HL-60 (cell line): Measurements from ENCODE around the gene ASPSCR1.

Experiments
- GABPA ChIP-seq: IDR thresholded peaks from 2 replicates; pipeline ENCODE4 v1.6.1; 2012; ENCODE audit warnings: low read depth
- POLR2AphosphoS5 ChIP-seq: IDR thresholded peaks from 2 replicates; pipeline ENCODE4 v1.6.1; 2012; ENCODE audit warnings: low read depth
- TF ChIP-seq, protein P1 (sequence below): IDR thresholded peaks from one replicate; pipeline ENCODE4 v1.5.1; 2011; ENCODE audit warnings: low read length, control low read depth, inconsistent platforms; ENCODE audit not compliant: insufficient read depth

DNA sequence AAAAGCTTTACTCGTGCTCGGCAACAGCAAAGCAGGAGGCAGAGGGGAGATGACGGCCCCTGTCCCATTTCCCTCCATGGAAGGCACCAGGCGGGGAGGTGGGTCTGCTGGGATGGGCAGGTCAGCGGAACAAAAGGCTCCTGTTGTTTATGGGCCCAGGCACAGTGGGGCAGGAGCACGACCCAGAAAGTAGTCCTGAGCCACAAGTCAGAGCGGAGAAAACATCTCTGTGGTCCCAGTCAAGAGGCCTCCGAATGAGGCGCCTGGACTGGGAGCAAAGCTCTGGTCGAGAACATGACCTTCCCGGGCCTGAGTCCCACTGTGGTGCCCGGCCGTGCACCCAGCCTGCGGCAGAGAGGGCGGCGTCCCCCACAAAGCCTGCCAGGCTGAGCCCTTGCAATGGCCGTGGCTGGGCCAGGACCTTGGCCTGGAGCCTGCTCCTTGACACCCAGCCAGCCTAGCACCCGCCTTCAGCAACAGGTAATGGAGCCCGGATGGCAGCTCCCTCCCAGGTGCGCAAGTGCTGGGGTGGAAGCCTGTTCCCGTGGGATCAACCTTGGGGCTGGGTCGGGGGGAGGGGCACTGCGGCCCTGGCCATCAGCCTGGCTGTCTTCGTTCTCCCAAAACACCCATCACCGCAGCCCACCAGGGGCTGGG is 70.6 kb downstream of the ASPSCR1 start:
- TF ChIP-seq POLR2AphosphoS5 (no peak), GABPA (no peak)
- TF ChIP-seq, protein P1, sequence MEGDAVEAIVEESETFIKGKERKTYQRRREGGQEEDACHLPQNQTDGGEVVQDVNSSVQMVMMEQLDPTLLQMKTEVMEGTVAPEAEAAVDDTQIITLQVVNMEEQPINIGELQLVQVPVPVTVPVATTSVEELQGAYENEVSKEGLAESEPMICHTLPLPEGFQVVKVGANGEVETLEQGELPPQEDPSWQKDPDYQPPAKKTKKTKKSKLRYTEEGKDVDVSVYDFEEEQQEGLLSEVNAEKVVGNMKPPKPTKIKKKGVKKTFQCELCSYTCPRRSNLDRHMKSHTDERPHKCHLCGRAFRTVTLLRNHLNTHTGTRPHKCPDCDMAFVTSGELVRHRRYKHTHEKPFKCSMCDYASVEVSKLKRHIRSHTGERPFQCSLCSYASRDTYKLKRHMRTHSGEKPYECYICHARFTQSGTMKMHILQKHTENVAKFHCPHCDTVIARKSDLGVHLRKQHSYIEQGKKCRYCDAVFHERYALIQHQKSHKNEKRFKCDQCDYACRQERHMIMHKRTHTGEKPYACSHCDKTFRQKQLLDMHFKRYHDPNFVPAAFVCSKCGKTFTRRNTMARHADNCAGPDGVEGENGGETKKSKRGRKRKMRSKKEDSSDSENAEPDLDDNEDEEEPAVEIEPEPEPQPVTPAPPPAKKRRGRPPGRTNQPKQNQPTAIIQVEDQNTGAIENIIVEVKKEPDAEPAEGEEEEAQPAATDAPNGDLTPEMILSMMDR = no peak
